Activated T-helper 17 cell treated with anti-CD3 and anti-CD28 coated beads, Interleukin-2, amount 50 U/mL, for 72 hours (primary cell): ENCODE measurements around the gene SH3BP5. TPM values are rescaled to one million over a fixed set of nuclear protein-coding genes. Genes with fewer than 3 reads are reported as not detected.

Experiments
- ATAC-seq: fragments of 150-1000 bp; cut with Tn5 transposase; replicated peaks from 2 replicates; pipeline ENCODE4 v1.10.0; 2021; ENCODE audit warnings: mild to moderate bottlenecking, moderate library complexity
- H3K27ac Mint-ChIP-seq: one replicate; pipeline ENCODE4 v1.8.0; 2022; ENCODE audit warnings: mixed read lengths
- H3K27me3 Mint-ChIP-seq: one replicate; pipeline ENCODE4 v1.8.0; 2022; ENCODE audit warnings: mixed read lengths
- H3K36me3 Mint-ChIP-seq: one replicate; pipeline ENCODE4 v1.8.0; 2022; ENCODE audit warnings: low read depth, mild to moderate bottlenecking, mixed read lengths
- H3K4me1 Mint-ChIP-seq: one replicate; pipeline ENCODE4 v1.8.0; 2022; ENCODE audit warnings: mixed read lengths
- H3K4me3 Mint-ChIP-seq: one replicate; pipeline ENCODE4 v1.8.0; 2022; ENCODE audit warnings: mild to moderate bottlenecking, mixed read lengths
- H3K9me3 Mint-ChIP-seq: one replicate; pipeline ENCODE4 v1.8.0; 2022; ENCODE audit warnings: mixed read lengths
- total RNA-seq, 2 donors: library from RNA; stranded (reverse); gene quantifications; one replicate each; pipeline ENCODE4 v1.2.3, GENCODE V29; 2022

The SH3BP5 gene
- total RNA-seq, 2 donors from 2014 or later, result 20.2 to 24.6 TPM

- Mint-ChIP-seq H3K27ac (peak overlapping the region; percentile 32), H3K4me1 (peaks cover 4% of the 10 kb centered on the region), H3K9me3 (no peaks in the 10 kb centered on the region), H3K4me3 (no peak overlapping the region), H3K36me3 (peaks cover 96% of the 10 kb centered on the region), H3K27me3 (no peaks in the 10 kb centered on the region)
- no peak for ATAC-seq
These were observed 113.7 kb downstream of the SH3BP5 start for GRCh38 chr3:15218689-15219088.

DNA sequence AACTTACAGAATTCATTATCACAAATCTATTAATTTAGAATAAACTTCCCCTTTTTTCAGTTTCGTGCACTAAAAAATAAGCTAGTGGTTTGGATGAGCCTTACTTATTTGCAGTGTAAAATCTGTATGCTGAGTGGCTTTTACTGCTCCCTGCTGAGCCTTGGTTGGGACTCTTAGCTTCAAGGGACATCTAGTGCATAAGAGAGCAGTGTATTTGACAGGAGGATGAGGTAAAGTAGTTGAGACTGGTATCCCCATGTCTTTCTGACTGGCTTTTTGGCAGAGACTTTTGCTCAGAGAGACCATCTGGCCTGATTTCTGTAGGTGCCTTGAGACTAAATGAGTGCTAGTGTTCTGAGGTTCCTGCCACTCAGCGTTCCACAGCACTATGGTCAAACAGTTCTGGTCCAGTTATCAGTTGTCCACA is 114.5 kb downstream of the SH3BP5 start:
- Mint-ChIP-seq H3K4me3 (no peak overlapping the region), H3K9me3 (no peaks in the 10 kb centered on the region), H3K4me1 (peaks cover 4% of the 10 kb centered on the region), H3K27ac (peak overlapping the region; percentile 32), H3K27me3 (no peaks in the 10 kb centered on the region), H3K36me3 (peaks cover 96% of the 10 kb centered on the region)
- no peak for ATAC-seq

DNA sequence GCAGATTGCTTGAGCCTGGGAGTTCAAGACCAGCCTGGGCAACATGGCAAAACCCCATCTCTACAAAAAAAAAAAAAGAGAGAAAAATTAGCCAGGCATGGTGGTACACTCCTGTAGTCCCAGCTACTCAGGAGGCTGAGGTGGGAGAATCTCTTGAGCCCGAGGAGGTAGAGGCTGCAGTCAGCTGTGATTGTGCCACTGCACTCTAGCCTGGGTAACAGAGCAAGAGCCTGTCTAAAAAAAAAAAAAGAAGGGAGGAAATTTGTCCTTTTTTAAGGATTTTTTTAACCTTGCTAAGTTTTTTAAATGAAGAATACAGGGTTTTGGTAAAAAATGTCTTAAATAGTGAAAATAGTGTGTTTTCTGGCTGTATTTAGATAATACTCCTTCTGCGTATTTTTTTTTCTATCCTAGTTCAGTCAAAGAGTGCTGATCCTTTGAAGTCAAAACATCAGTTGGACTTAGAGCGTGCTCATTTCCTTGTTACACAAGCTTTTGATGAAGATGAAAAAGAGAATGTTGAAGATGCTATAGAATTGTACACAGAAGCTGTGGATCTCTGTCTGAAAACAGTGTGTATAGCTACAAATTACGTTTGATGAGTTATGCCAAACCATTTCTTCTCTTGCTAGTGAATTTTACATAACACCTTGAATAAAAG is 115.2 kb downstream of the SH3BP5 start:
- Mint-ChIP-seq H3K4me3 (no peak overlapping the region), H3K9me3 (no peaks in the 10 kb centered on the region), H3K36me3 (peaks cover 96% of the 10 kb centered on the region), H3K27ac (no peak overlapping the region), H3K4me1 (peaks cover 4% of the 10 kb centered on the region), H3K27me3 (no peaks in the 10 kb centered on the region)
- ATAC-seq, result no peak

- ATAC-seq, result no peak
- peaks cover 4% of the 10 kb centered on the region for H3K4me1 Mint-ChIP-seq
- H3K36me3 Mint-ChIP-seq, result peaks cover 97% of the 10 kb centered on the region
- no peak overlapping the region for H3K27ac Mint-ChIP-seq
- no peaks in the 10 kb centered on the region for H3K27me3 Mint-ChIP-seq
- H3K4me3 Mint-ChIP-seq, result no peak overlapping the region
- no peaks in the 10 kb centered on the region for H3K9me3 Mint-ChIP-seq
These were observed 115.9 kb downstream of the SH3BP5 start for GRCh38 chr3:15216501-15216900.

DNA sequence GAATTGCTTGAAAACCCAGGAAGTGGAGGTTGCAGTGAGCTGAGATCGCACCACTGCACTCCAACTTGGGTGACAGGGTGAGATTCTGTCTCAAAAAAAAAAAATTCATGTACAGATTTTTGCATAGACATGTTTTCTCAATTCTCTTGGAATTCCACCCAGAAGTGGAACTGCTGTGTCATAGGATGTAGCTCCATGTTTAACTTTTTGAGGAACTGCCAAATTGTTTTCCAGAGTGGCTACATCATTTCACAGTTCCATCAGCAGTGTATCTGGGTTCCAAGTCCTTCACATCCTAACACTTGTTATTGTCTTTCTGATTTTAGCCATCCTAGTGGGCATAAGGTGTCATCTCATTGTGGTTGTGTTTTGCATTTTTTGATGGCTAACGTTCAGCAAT is 116.4 kb downstream of the SH3BP5 start:
- no peaks in the 10 kb centered on the region for H3K9me3 Mint-ChIP-seq
- H3K4me3 Mint-ChIP-seq, result no peak overlapping the region
- H3K27me3 Mint-ChIP-seq, result no peaks in the 10 kb centered on the region
- no peak overlapping the region for H3K27ac Mint-ChIP-seq
- peaks cover 99% of the 10 kb centered on the region for H3K36me3 Mint-ChIP-seq
- ATAC-seq, result no peak
- H3K4me1 Mint-ChIP-seq, result peaks cover 4% of the 10 kb centered on the region

DNA sequence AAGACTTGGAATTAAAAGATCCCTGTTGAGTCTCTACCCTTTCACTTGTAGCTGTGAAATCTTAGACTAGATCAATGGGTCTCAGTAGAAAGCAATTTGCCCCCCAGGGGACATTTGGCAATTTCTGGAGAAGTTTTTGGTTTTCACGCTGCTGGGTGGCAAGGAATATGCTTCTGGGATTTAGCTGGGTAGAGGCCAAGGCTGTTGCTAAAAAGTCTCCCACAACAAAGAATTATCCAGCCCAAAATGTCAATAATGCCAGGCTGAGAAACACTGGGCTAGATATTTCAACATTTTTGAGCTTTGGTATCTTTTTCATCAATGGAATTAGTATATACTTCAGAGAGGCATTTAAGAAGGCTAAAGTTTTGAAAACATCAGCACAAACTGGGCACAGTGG is 117.6 kb downstream of the SH3BP5 start:
- H3K36me3 Mint-ChIP-seq, result peaks cover 92% of the 10 kb centered on the region
- H3K4me3 Mint-ChIP-seq, result no peak overlapping the region
- ATAC-seq, result no peak
- peaks cover 4% of the 10 kb centered on the region for H3K4me1 Mint-ChIP-seq
- no peaks in the 10 kb centered on the region for H3K9me3 Mint-ChIP-seq
- H3K27me3 Mint-ChIP-seq, result no peaks in the 10 kb centered on the region
- no peak overlapping the region for H3K27ac Mint-ChIP-seq

- Mint-ChIP-seq H3K9me3 (no peaks in the 10 kb centered on the region), H3K4me3 (no peak overlapping the region), H3K36me3 (peaks cover 78% of the 10 kb centered on the region), H3K4me1 (peaks cover 9% of the 10 kb centered on the region), H3K27me3 (no peaks in the 10 kb centered on the region), H3K27ac (peak overlapping the region; percentile 36)
- no peak for ATAC-seq
These were observed 120.4 kb downstream of the SH3BP5 start for GRCh38 chr3:15211937-15212336.

- peaks cover 12% of the 10 kb centered on the region for H3K4me1 Mint-ChIP-seq
- peak overlapping the region; percentile 86 for H3K4me3 Mint-ChIP-seq
- H3K27ac Mint-ChIP-seq, result peak overlapping the region; percentile 80
- H3K9me3 Mint-ChIP-seq, result no peaks in the 10 kb centered on the region
- H3K27me3 Mint-ChIP-seq, result no peaks in the 10 kb centered on the region
- no peak for ATAC-seq
- peaks cover 39% of the 10 kb centered on the region for H3K36me3 Mint-ChIP-seq
These were observed 124.4 kb downstream of the SH3BP5 start for GRCh38 chr3:15207836-15208504.

GRCh38 chr3:15206662-15207576 is 125.5 kb downstream of the SH3BP5 start:
- Mint-ChIP-seq H3K36me3 (peaks cover 29% of the 10 kb centered on the region), H3K27ac (peak overlapping the region; percentile 80), H3K27me3 (no peaks in the 10 kb centered on the region), H3K4me1 (peaks cover 17% of the 10 kb centered on the region), H3K4me3 (peak overlapping the region; percentile 86), H3K9me3 (no peaks in the 10 kb centered on the region)
- peak; percentile 38 for ATAC-seq

GRCh38 chr3:15205934-15206661 is 126.3 kb downstream of the SH3BP5 start, which contains the start of gene CAPN7:
TSS of gene CAPN7 (plus strand) at chr3:15206246. CDS start at chr3:15206496, 250 bp downstream.
- peaks cover 17% of the 10 kb centered on the region for H3K4me1 Mint-ChIP-seq
- H3K4me3 Mint-ChIP-seq, result peak within 1 kb of the TSS; percentile 86
- peak; percentile 90 for ATAC-seq
- H3K36me3 Mint-ChIP-seq, result peaks cover 21% of the 10 kb centered on the region
- peak within 1 kb of the TSS; percentile 93 for H3K27ac Mint-ChIP-seq
- H3K27me3 Mint-ChIP-seq, result no peaks in the 10 kb centered on the region
- no peaks in the 10 kb centered on the region for H3K9me3 Mint-ChIP-seq

GRCh38 chr3:15205482-15205933 is 126.9 kb downstream of the SH3BP5 start:
- H3K36me3 Mint-ChIP-seq, result peaks cover 15% of the 10 kb centered on the region
- peak overlapping the region; percentile 93 for H3K27ac Mint-ChIP-seq
- H3K9me3 Mint-ChIP-seq, result no peaks in the 10 kb centered on the region
- H3K27me3 Mint-ChIP-seq, result no peaks in the 10 kb centered on the region
- H3K4me3 Mint-ChIP-seq, result peak overlapping the region; percentile 86
- no peak for ATAC-seq
- H3K4me1 Mint-ChIP-seq, result peaks cover 17% of the 10 kb centered on the region
